B cell (primary cell): Measurements from ENCODE around the gene MAPK4. TPM values are rescaled to one million over a fixed set of nuclear protein-coding genes. Genes with fewer than 3 reads are reported as not detected.

Source experiments
- ATAC-seq: fragments of 200-7000 bp; cut with Tn5 transposase; one replicate; pipeline ENCODE4 v1.10.0; 2021; ENCODE audit warnings: low read depth, mild to moderate bottlenecking, moderate number of reproducible peaks, moderate library complexity
- CTCF ChIA-PET: fragments of 350-600 bp; sonication (Branson Sonifier 250); formaldehyde crosslinking; loops from one replicate; lab custom pipeline; 2021; ENCODE audit warnings: antibody characterized with exemption, inconsistent platforms; lab: Charles Lee
- POLR2A ChIA-PET: fragments of 350-600 bp; sonication (Branson Sonifier 250); formaldehyde crosslinking; loops from one replicate; lab custom pipeline; 2021; ENCODE audit warnings: antibody characterized with exemption; lab: Charles Lee
- DNase-seq: peaks from one replicate; pipeline ENCODE4 v3.0.0; 2013
- H2AFZ ChIP-seq: 2 replicates; pipeline ENCODE4 v1.6.1; 2012; ENCODE audit warnings: mild to moderate bottlenecking, low read depth, low read length; ENCODE audit not compliant: insufficient read depth, poor library complexity, severe bottlenecking
- H3K27ac ChIP-seq, 2 donors: 1 replicate in 1 of 2; 2 replicates in 1 of 2; pipeline ENCODE4 v1.5.1; 2012 to 2013; ENCODE audit warnings: low read length in 2 of 2, mild to moderate bottlenecking in 2 of 2, moderate library complexity in 1 of 2
- H3K27me3 ChIP-seq, 4 experiments: fragments of 200-600 bp in 1 of 4; sonication (generic) in 1 of 4; replicated peaks in 1 of 4; 1 replicate in 2 of 4; 2 replicates in 2 of 4; pipeline versions ENCODE4 v1.6.1 to v1.7.0; 2013 to 2016; ENCODE audit warnings: low read length in 3 of 4, mild to moderate bottlenecking in 2 of 4, mixed read lengths in 1 of 4, moderate library complexity in 1 of 4; ENCODE audit not compliant: insufficient read depth in 4 of 4, control insufficient read depth in 3 of 4; ENCODE audit errors: control extremely low read depth in 1 of 4
- H3K36me3 ChIP-seq, 2 experiments: replicated peaks in 1 of 2; 1 replicate in 1 of 2; 2 replicates in 1 of 2; pipeline versions ENCODE4 v1.6.1 to v1.7.1; 2013; ENCODE audit warnings: low read length in 1 of 2; ENCODE audit not compliant: insufficient read depth in 2 of 2, control insufficient read depth in 1 of 2; ENCODE audit errors: control extremely low read depth in 1 of 2, extremely low read depth in 1 of 2
- H3K4me1 ChIP-seq, 2 donors: fragments of 200-600 bp in 1 of 2; sonication (generic) in 1 of 2; 1 replicate in 1 of 2; 2 replicates in 1 of 2; pipeline versions ENCODE4 v1.5.1 to v1.6.1; 2013 to 2017; ENCODE audit warnings: low read length in 2 of 2; ENCODE audit not compliant: control insufficient read depth in 2 of 2, insufficient read depth in 2 of 2
- H3K4me2 ChIP-seq: replicated peaks from 2 replicates; pipeline ENCODE3; 2012; ENCODE audit warnings: mild to moderate bottlenecking, low read depth, low read length; ENCODE audit not compliant: poor library complexity, severe bottlenecking
- H3K4me3 ChIP-seq, 5 experiments: fragments of 200-600 bp in 1 of 5; sonication (generic) in 1 of 5; 1 replicate in 3 of 5; 2 replicates in 2 of 5; pipeline versions ENCODE4 v1.5.1 to v1.7.0; 2011 to 2016; ENCODE audit warnings: low read length in 4 of 5, mild to moderate bottlenecking in 4 of 5, low read depth in 2 of 5, control low read depth in 1 of 5, moderate library complexity in 1 of 5; ENCODE audit not compliant: insufficient read depth in 1 of 5; ENCODE audit errors: control extremely low read depth in 1 of 5, extremely low read depth in 1 of 5
- H3K79me2 ChIP-seq: fragments of 200-600 bp; sonication (generic); one replicate; pipeline ENCODE4 v1.6.0; 2016; ENCODE audit warnings: low read length; ENCODE audit not compliant: control insufficient read depth, insufficient read depth
- H3K9ac ChIP-seq: fragments of 200-600 bp; sonication (generic); 2 replicates; pipeline ENCODE4 v1.6.1; 2017; ENCODE audit warnings: mild to moderate bottlenecking, low read length, moderate library complexity
- H3K9me3 ChIP-seq, 3 donors: one replicate each; pipeline versions ENCODE4 v1.6.1 to v1.7.1; 2013; ENCODE audit warnings: low read length in 2 of 3; ENCODE audit not compliant: control insufficient read depth in 2 of 3, insufficient read depth in 1 of 3; ENCODE audit errors: control extremely low read depth in 1 of 3
- H4K20me1 ChIP-seq: 2 replicates; pipeline ENCODE4 v1.6.0; 2012; ENCODE audit warnings: mild to moderate bottlenecking, low read length; ENCODE audit not compliant: insufficient read depth, control insufficient read depth, poor library complexity, severe bottlenecking
- H3K27ac Mint-ChIP-seq: one replicate; pipeline ENCODE4 v1.8.0; 2021; ENCODE audit warnings: mixed read lengths
- H3K27me3 Mint-ChIP-seq: one replicate; pipeline ENCODE4 v1.8.0; 2021; ENCODE audit warnings: mixed read lengths
- H3K4me1 Mint-ChIP-seq: one replicate; pipeline ENCODE4 v1.8.0; 2021; ENCODE audit warnings: mixed read lengths
- H3K4me3 Mint-ChIP-seq: one replicate; pipeline ENCODE4 v1.8.0; 2021; ENCODE audit warnings: mixed read lengths
- H3K9me3 Mint-ChIP-seq: one replicate; pipeline ENCODE4 v1.8.0; 2022; ENCODE audit warnings: mixed read lengths; ENCODE audit not compliant: insufficient read depth
- CTCF ChIP-seq: fragments of 200-600 bp; IDR thresholded peaks from one replicate; pipeline ENCODE4 v1.8.0; 2022; ENCODE audit warnings: antibody characterized with exemption, mild to moderate bottlenecking
- EZH2 ChIP-seq: IDR thresholded peaks from 2 replicates; pipeline ENCODE4 v1.6.1; 2012; ENCODE audit warnings: borderline replicate concordance, low read depth, mild to moderate bottlenecking, moderate library complexity, low read length; ENCODE audit not compliant: insufficient read depth, poor library complexity, severe bottlenecking
- WGBS: methylation state at CpG from one replicate; pipeline ENCODE4 v1.1.5; 2013; ENCODE audit warnings: missing lambda C conversion rate; ENCODE audit not compliant: insufficient coverage; 5-methylcytosine and 5-hydroxymethylcytosine counted together
- intact Hi-C: fragments of 100-400 bp; cut with micrococcal nuclease; formaldehyde crosslinking; loops from one replicate; pipeline ENCODE4 v1.10.0; 2022
- polyA plus RNA-seq: library from polyadenylated mRNA; depleted of rRNA; stranded (reverse); fragments of >200 nt; gene quantifications from 2 replicates; pipeline ENCODE4 v1.2.3, GENCODE V29; 2012
- total RNA-seq, 2 donors: library from RNA; stranded (reverse); fragments of 120-200 nt in 1 of 2; gene quantifications; 1 replicate in 1 of 2; 2 replicates in 1 of 2; pipeline versions ENCODE4 v1.2.3 to v1.2.4, GENCODE V29; 2013 to 2022

The MAPK4 gene
- total and polyA plus RNA-seq, 2 donors (not counting 1 experiment from before 2014, with no cell fraction given), result not detected

GRCh38 chr18:50656396-50656795 is 96.5 kb downstream of the MAPK4 start:
- Mint-ChIP-seq H3K4me1 (no peaks in the 10 kb centered on the region), H3K27me3 (peaks cover 5% of the 10 kb centered on the region), H3K27ac (no peak overlapping the region), H3K4me3 (no peak overlapping the region), H3K9me3 (no peaks in the 10 kb centered on the region)
- TF ChIP-seq CTCF (no peak), EZH2 (no peak)
- Histone ChIP-seq H3K36me3 (no peaks in the 10 kb centered on the region), H3K9me3 (peaks cover 0 to 2% (median 0%) of the 10 kb centered on the region in 3 donors), H3K9ac (no peak overlapping the region), H3K27me3 (no peaks in the 10 kb centered on the region), H3K4me3 (no peak overlapping the region), H4K20me1 (no peaks in the 10 kb centered on the region), H3K27ac (no peak overlapping the region), H2AFZ (no peak overlapping the region), H3K4me1 (no peaks in the 10 kb centered on the region), H3K79me2 (no peaks in the 10 kb centered on the region), H3K4me2 (no peak overlapping the region)
- no peak for DNase-seq
- POLR2A ChIA-PET, result no interaction called here
- 83% methylated on average over 2 of the region's 2 CpGs for WGBS
- CTCF ChIA-PET, result no interaction called here
- no peak for ATAC-seq
- intact Hi-C loops, result no loop called here

GRCh38 chr18:50656841-50657470 is 97.1 kb downstream of the MAPK4 start:
- no peak overlapping the region for H3K27ac ChIP-seq
- no peak overlapping the region for H3K9ac ChIP-seq
- no peak overlapping the region for H3K4me3 ChIP-seq
- Mint-ChIP-seq H3K27ac (no peak overlapping the region), H3K27me3 (peaks cover 5% of the 10 kb centered on the region), H3K9me3 (peaks cover under 1% of the 10 kb centered on the region), H3K4me3 (no peak overlapping the region), H3K4me1 (no peaks in the 10 kb centered on the region)
- POLR2A ChIA-PET, result no interaction called here
- CTCF ChIA-PET, result no interaction called here
- intact Hi-C loops, result no loop called here
- no peak for DNase-seq
- no peaks in the 10 kb centered on the region for H3K27me3 ChIP-seq
- TF ChIP-seq CTCF (no peak), EZH2 (no peak)
- no peaks in the 10 kb centered on the region for H3K36me3 ChIP-seq
- no peak overlapping the region for H3K4me2 ChIP-seq
- no peaks in the 10 kb centered on the region for H3K79me2 ChIP-seq
- peaks cover 0 to 4% (median 4%) of the 10 kb centered on the region in 3 donors for H3K9me3 ChIP-seq
- 48% methylated on average over 3 of the region's 8 CpGs for WGBS
- H3K4me1 ChIP-seq, result no peaks in the 10 kb centered on the region
- H4K20me1 ChIP-seq, result no peaks in the 10 kb centered on the region
- no peak overlapping the region for H2AFZ ChIP-seq
- no peak for ATAC-seq
